HG02852 (cell line): ENCODE results near the gene KLHL36.

Source experiments
- ATAC-seq: cut with Tn5 transposase; IDR thresholded peaks from one replicate; pipeline ENCODE4 v1.9.1; 2021; ENCODE audit warnings: mild to moderate bottlenecking, moderate library complexity; ENCODE audit not compliant: unreplicated experiment

KLHL36 gene

GRCh38 chr16:84641643-84642358 lies 6.5 kb upstream of the KLHL36 start:
- no peak for ATAC-seq

GRCh38 chr16:84643180-84643583 lies 5.1 kb upstream of the KLHL36 start:
- no peak for ATAC-seq

GRCh38 chr16:84643674-84644073 lies 4.6 kb upstream of the KLHL36 start:
- no peak for ATAC-seq

- peak; percentile 65 for ATAC-seq
Observed at GRCh38 chr16:84648595-84649510, 542 bp downstream of the KLHL36 start.

GRCh38 chr16:84649511-84649861 lies 1.2 kb downstream of the KLHL36 start:
- ATAC-seq: no peak

- no peak for ATAC-seq
Observed at GRCh38 chr16:84650062-84650991, 2.0 kb downstream of the KLHL36 start.

GRCh38 chr16:84652566-84652965 lies 4.3 kb downstream of the KLHL36 start:
- no peak for ATAC-seq

GRCh38 chr16:84654238-84654637 lies 5.9 kb downstream of the KLHL36 start:
- ATAC-seq: no peak

- no peak for ATAC-seq
Observed at GRCh38 chr16:84654998-84655397, 6.7 kb downstream of the KLHL36 start.

- no peak for ATAC-seq
Observed at GRCh38 chr16:84656649-84657048, 8.3 kb downstream of the KLHL36 start.

GRCh38 chr16:84657229-84657837 lies 9.0 kb downstream of the KLHL36 start:
- ATAC-seq: no peak

GRCh38 chr16:84658690-84659089 lies 10.4 kb downstream of the KLHL36 start:
- no peak for ATAC-seq

GRCh38 chr16:84659656-84660300 lies 11.5 kb downstream of the KLHL36 start:
- no peak for ATAC-seq

GRCh38 chr16:84660973-84661372 lies 12.7 kb downstream of the KLHL36 start:
- ATAC-seq: no peak

GRCh38 chr16:84661418-84662060 lies 13.2 kb downstream of the KLHL36 start:
- no peak for ATAC-seq

GRCh38 chr16:84662471-84662870 lies 14.2 kb downstream of the KLHL36 start:
- no peak for ATAC-seq

GRCh38 chr16:84663433-84664101 lies 15.3 kb downstream of the KLHL36 start:
- ATAC-seq: no peak

GRCh38 chr16:84665359-84665758 lies 17.0 kb downstream of the KLHL36 start:
- ATAC-seq: no peak

GRCh38 chr16:84665843-84666242 lies 17.5 kb downstream of the KLHL36 start:
- no peak for ATAC-seq
